Stimulated activated CD4-positive, alpha-beta T cell treated with anti-CD3 and anti-CD28 coated beads, TNF-alpha, amount 100 ng/mL, for 4 hours (primary cell): ENCODE measurements around the gene EME2.
"Not testable (repeated sequence)": the region's sequence is repeated elsewhere in the genome, so short reads cannot be mapped to it uniquely, and the experiment has no call there.

Experiments used
- DNase-seq, 3 experiments: peaks; one replicate each; pipeline ENCODE4 v3.0.0-alpha.2; 2020; ENCODE audit warnings: low read depth in 3 of 3

EME2 gene

GRCh38 chr16:1772362-1772907, at the start of gene EME2:
Gene EME2, plus strand, starts transcription at chr16:1772810. Its CDS starts 418 bp downstream, at chr16:1773228.
- peak in 1 of 3 experiments; percentile 32 for DNase-seq

- no peak for DNase-seq
Measured at GRCh38 chr16:1723450-1724147, 49.0 kb upstream of the EME2 start.

- DNase-seq = no peak
Measured at GRCh38 chr16:1724491-1724890, 48.1 kb upstream of the EME2 start.

- DNase-seq = no peak
Measured at GRCh38 chr16:1726661-1727502, 45.7 kb upstream of the EME2 start.

- DNase-seq = no peak
Measured at GRCh38 chr16:1727651-1728624, 44.7 kb upstream of the EME2 start.

GRCh38 chr16:1729026-1729425, 43.6 kb upstream of the EME2 start:
- DNase-seq = no peak

GRCh38 chr16:1729445-1729844, 43.2 kb upstream of the EME2 start:
- DNase-seq = no peak

GRCh38 chr16:1731073-1731472, 41.5 kb upstream of the EME2 start:
- DNase-seq = no peak

GRCh38 chr16:1731603-1732002, 41.0 kb upstream of the EME2 start:
- DNase-seq = no peak

- no peak for DNase-seq
Measured at GRCh38 chr16:1732071-1732470, 40.5 kb upstream of the EME2 start.

GRCh38 chr16:1732551-1732987, 40.0 kb upstream of the EME2 start:
- not testable (repeated sequence) for DNase-seq

- DNase-seq = no peak
Measured at GRCh38 chr16:1734123-1734522, 38.5 kb upstream of the EME2 start.

- no peak for DNase-seq
Measured at GRCh38 chr16:1734816-1735215, 37.8 kb upstream of the EME2 start.

- DNase-seq = no peak
Measured at GRCh38 chr16:1740234-1740633, 32.4 kb upstream of the EME2 start.

GRCh38 chr16:1740781-1741490, 31.7 kb upstream of the EME2 start:
- no peak for DNase-seq

- no peak for DNase-seq
Measured at GRCh38 chr16:1741553-1742165, 31.0 kb upstream of the EME2 start.

GRCh38 chr16:1743376-1744337, 29.0 kb upstream of the EME2 start:
- DNase-seq = no peak

GRCh38 chr16:1744338-1744840, 28.2 kb upstream of the EME2 start:
- no peak for DNase-seq
